Immature natural killer cell (primary cell): ENCODE measurements around the gene NFKBIZ. TPM values are rescaled to one million over a fixed set of nuclear protein-coding genes. Genes with fewer than 3 reads are reported as not detected.

Source experiments
- polyA plus RNA-seq, 3 donors: library from polyadenylated mRNA; unstranded; fragments of 300-500 nt; fragmentation: Illumina TruSeq; gene quantifications; one replicate each; pipeline ENCODE4 v1.2.3, GENCODE V29; 2021

NFKBIZ gene
- polyA plus RNA-seq, 3 donors from 2014 or later: 10.5 to 12.1 (median 10.6) TPM

Other genes with a start within 250 kb of the NFKBIZ start
- 10 to 100 TPM in 2 of 3 donors, 1 to 10 TPM in 1; 6.4 to 19.2 (median 12.5) TPM for gene ZBTB11, start 172.4 kb upstream of the NFKBIZ start, polyA plus RNA-seq
- 1,000 to 10,000 TPM in 1 of 3 donors, 100 to 1,000 TPM in 2; 373 to 1,048 (median 579) TPM for gene RPL24, start 162.8 kb upstream of the NFKBIZ start, polyA plus RNA-seq
- 1 to 10 TPM; 2.6 to 3.2 (median 2.6) TPM for gene CEP97, start 124.9 kb upstream of the NFKBIZ start, polyA plus RNA-seq
- gene NXPE3, start 70.3 kb upstream of the NFKBIZ start, polyA plus RNA-seq: 10 to 100 TPM; 11.8 to 34.1 (median 28.6) TPM